K562 (cell line): Measurements from ENCODE around the gene NOTCH1. TPM values are rescaled to one million over a fixed set of nuclear protein-coding genes. Genes with fewer than 3 reads are reported as not detected.

Source experiments
- CEBPG ChIP-seq, 3 experiments: fragments of 200-800 bp in 1 of 3; sonication (Bioruptor generic) in 1 of 3; sonication (generic) in 1 of 3; formaldehyde crosslinking in 1 of 3; IDR thresholded peaks in 2 of 3; conservative IDR thresholded peaks in 1 of 3; 2 replicates each; pipeline versions ENCODE4 v1.6.1 to v1.8.0; 2016 to 2022; ENCODE audit warnings: missing compliant biosample characterization in 2 of 3, missing genetic modification characterization in 2 of 3, mild to moderate bottlenecking in 1 of 3, missing genetic modification reagents in 1 of 3
- L3MBTL2 ChIP-seq: fragments of 450-650 bp; IDR thresholded peaks from 2 replicates; pipeline ENCODE4 v1.6.1; 2016; ENCODE audit warnings: mild to moderate bottlenecking, moderate library complexity
- LEF1 ChIP-seq: fragments of 450-650 bp; IDR thresholded peaks from 2 replicates; pipeline ENCODE4 v1.6.1; 2016; ENCODE audit warnings: mild to moderate bottlenecking
- POLR3G ChIP-seq: IDR thresholded peaks from 2 replicates; pipeline ENCODE4 v1.6.1; 2011; ENCODE audit not compliant: insufficient read length, insufficient replicate concordance; ENCODE audit errors: extremely low read depth
- ZNF318 ChIP-seq, 2 experiments: fragments of 450-650 bp; IDR thresholded peaks; 2 replicates each; pipeline ENCODE4 v1.6.1; 2016; ENCODE audit warnings: mild to moderate bottlenecking in 2 of 2, borderline replicate concordance in 1 of 2, low read depth in 1 of 2, moderate library complexity in 1 of 2
- polyA plus RNA-seq, 8 experiments: library from polyadenylated mRNA; depleted of rRNA in 4 of 8; stranded (reverse) in 5 of 8; unstranded in 3 of 8; fragments of >200 nt; fragmentation: Nextera tagmentation in 2 of 8; fragmentation: Illumina TruSeq in 1 of 8; extraction: Ambion mirVana in 2 of 8; extraction: Trizol in 1 of 8; gene quantifications; 2 replicates each; pipeline versions ENCODE4 v1.2.1 to v1.2.3, GENCODE V29; 2011 to 2014; ENCODE audit warnings: inconsistent platforms in 1 of 8, missing spikeins in 1 of 8
- total RNA-seq, 7 experiments: library from RNA; depleted of rRNA in 6 of 7; stranded (reverse); fragments of >200 nt in 6 of 7; fragmentation: Illumina TruSeq in 2 of 7; extraction: Trizol in 2 of 7; gene quantifications; 2 replicates each; pipeline versions ENCODE4 v1.2.1 to v1.2.3, GENCODE V29; 2011 to 2021; ENCODE audit warnings: low replicate concordance in 1 of 7
- TF ChIP-seq, protein P1 (sequence below), 2 experiments: IDR thresholded peaks in 1 of 2; conservative IDR thresholded peaks in 1 of 2; 2 replicates each; pipeline ENCODE4 v1.6.1; 2016; ENCODE audit warnings: low read depth in 2 of 2, mild to moderate bottlenecking in 1 of 2, missing compliant biosample characterization in 1 of 2, missing genetic modification characterization in 1 of 2, moderate library complexity in 1 of 2

Gene NOTCH1
- total and polyA plus RNA-seq, 9 of the 15 experiments (the other 6 are each of a cell fraction or from before 2014, with no cell fraction given): 0.03 to 31.4 (median 2.3) TPM

- TF ChIP-seq, protein P1, sequence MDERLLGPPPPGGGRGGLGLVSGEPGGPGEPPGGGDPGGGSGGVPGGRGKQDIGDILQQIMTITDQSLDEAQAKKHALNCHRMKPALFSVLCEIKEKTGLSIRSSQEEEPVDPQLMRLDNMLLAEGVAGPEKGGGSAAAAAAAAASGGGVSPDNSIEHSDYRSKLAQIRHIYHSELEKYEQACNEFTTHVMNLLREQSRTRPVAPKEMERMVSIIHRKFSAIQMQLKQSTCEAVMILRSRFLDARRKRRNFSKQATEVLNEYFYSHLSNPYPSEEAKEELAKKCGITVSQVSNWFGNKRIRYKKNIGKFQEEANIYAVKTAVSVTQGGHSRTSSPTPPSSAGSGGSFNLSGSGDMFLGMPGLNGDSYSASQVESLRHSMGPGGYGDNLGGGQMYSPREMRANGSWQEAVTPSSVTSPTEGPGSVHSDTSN (CRISPR knock-in tag; IDR thresholded peaks at IDR 0.05; ENCODE audit: low read depth): no peak
- TF ChIP-seq, protein P1 (tag; conservative IDR thresholded peaks at IDR 0.05; ENCODE audit: low read depth): peak; percentile 38; the same call in 1 of the 2 replicates
- TF ChIP-seq LEF1 (peak; percentile 56; the same call in 1 of the 2 replicates), ZNF318 (IDR thresholded peaks at IDR 0.05; ENCODE audit: borderline replicate concordance in 1 of 2, low read depth in 1 of 2) (0 out of 4 replicates have a peak, but pooled peaks of 1 of the 2 experiments have one; percentile 23), L3MBTL2 (peak; percentile 85), CEBPG (CRISPR knock-in tag; IDR thresholded peaks at IDR 0.05) (peak; percentile 87), CEBPG (tag; conservative IDR thresholded peaks at IDR 0.05 in 1 of 2, IDR thresholded peaks at IDR 0.05 in 1 of 2) (peak; percentile 35 to 81; a peak in 3 of 4 replicates), POLR3G (no peak)
Observed at GRCh38 chr9:136552117-136552703, 6.4 kb upstream of the NOTCH1 start (continued).
